CD4-positive, alpha-beta T cell treated with Interleukin-15 for 1 hour (primary cell): ENCODE results near the gene KMT2E.

ENCODE experiments used
- DNase-seq: peaks from one replicate; pipeline ENCODE4 v3.0.0-alpha.2; 2020

The KMT2E gene

GRCh38 chr7:105084581-105084980 lies 70.6 kb downstream of the KMT2E start:
- DNase-seq = no peak

- DNase-seq = no peak
Measured at GRCh38 chr7:105086850-105087249, 72.8 kb downstream of the KMT2E start.

GRCh38 chr7:105087981-105088380 lies 74.0 kb downstream of the KMT2E start:
- no peak for DNase-seq

GRCh38 chr7:105088456-105088855 lies 74.5 kb downstream of the KMT2E start:
- no peak for DNase-seq

GRCh38 chr7:105094966-105095365 lies 81.0 kb downstream of the KMT2E start:
- no peak for DNase-seq

- DNase-seq = no peak
Measured at GRCh38 chr7:105096306-105096705, 82.3 kb downstream of the KMT2E start.

GRCh38 chr7:105097619-105098018 lies 83.6 kb downstream of the KMT2E start:
- DNase-seq = no peak

GRCh38 chr7:105098863-105099515 lies 85.0 kb downstream of the KMT2E start:
- no peak for DNase-seq

GRCh38 chr7:105101864-105102263 lies 87.9 kb downstream of the KMT2E start:
- DNase-seq = no peak

GRCh38 chr7:105102557-105103352 lies 88.8 kb downstream of the KMT2E start:
- no peak for DNase-seq

GRCh38 chr7:105105579-105105978 lies 91.6 kb downstream of the KMT2E start:
- DNase-seq = no peak

- no peak for DNase-seq
Measured at GRCh38 chr7:105106473-105106872, 92.5 kb downstream of the KMT2E start.

GRCh38 chr7:105107458-105107857 lies 93.5 kb downstream of the KMT2E start:
- DNase-seq = no peak

- no peak for DNase-seq
Measured at GRCh38 chr7:105112440-105113418, 98.7 kb downstream of the KMT2E start.

- no peak for DNase-seq
Measured at GRCh38 chr7:105118612-105119600, 104.9 kb downstream of the KMT2E start.

GRCh38 chr7:105122619-105123018 lies 108.6 kb downstream of the KMT2E start:
- no peak for DNase-seq

GRCh38 chr7:105125745-105126144 lies 111.7 kb downstream of the KMT2E start:
- DNase-seq = no peak

GRCh38 chr7:105126436-105126975 lies 112.5 kb downstream of the KMT2E start:
- DNase-seq = no peak

GRCh38 chr7:105127179-105127578 lies 113.2 kb downstream of the KMT2E start:
- no peak for DNase-seq

GRCh38 chr7:105130048-105130447 lies 116.0 kb downstream of the KMT2E start:
- no peak for DNase-seq

GRCh38 chr7:105130580-105130979 lies 116.6 kb downstream of the KMT2E start:
- no peak for DNase-seq
